Stimulated activated memory B cell treated with anti-CD40 and anti-IgM and Interleukin-4, amounts not matched to agents 10 μg/mL and 1 μg/mL and 100 μg/mL, for 72 hours (primary cell): ENCODE data around the gene TADA3.

ENCODE experiments used
- ATAC-seq: fragments of 150-1000 bp; cut with Tn5 transposase; 2 replicates; pipeline ENCODE4 v1.10.0; 2021
- H3K27ac Mint-ChIP-seq: one replicate; pipeline ENCODE4 v1.8.0; 2022; ENCODE audit warnings: mild to moderate bottlenecking, mixed read lengths
- H3K27me3 Mint-ChIP-seq: one replicate; pipeline ENCODE4 v1.8.0; 2022; ENCODE audit warnings: mixed read lengths
- H3K36me3 Mint-ChIP-seq: one replicate; pipeline ENCODE4 v1.8.0; 2022; ENCODE audit warnings: mixed read lengths
- H3K4me1 Mint-ChIP-seq: one replicate; pipeline ENCODE4 v1.8.0; 2022; ENCODE audit warnings: mixed read lengths
- H3K4me3 Mint-ChIP-seq: one replicate; pipeline ENCODE4 v1.8.0; 2022; ENCODE audit warnings: mild to moderate bottlenecking, moderate library complexity, mixed read lengths
- H3K9me3 Mint-ChIP-seq: one replicate; pipeline ENCODE4 v1.8.0; 2022; ENCODE audit warnings: mixed read lengths

The TADA3 gene

GRCh38 chr3:9817436-9817835 lies 25.2 kb upstream of the TADA3 start:
- Mint-ChIP-seq H3K27ac (no peak overlapping the region), H3K27me3 (no peaks in the 10 kb centered on the region), H3K4me1 (no peaks in the 10 kb centered on the region), H3K4me3 (no peak overlapping the region), H3K36me3 (peaks cover 35% of the 10 kb centered on the region), H3K9me3 (no peaks in the 10 kb centered on the region)
- ATAC-seq: no peak

GRCh38 chr3:9815986-9816385 lies 23.7 kb upstream of the TADA3 start:
- H3K27me3 Mint-ChIP-seq: no peaks in the 10 kb centered on the region
- no peak for ATAC-seq
- H3K4me1 Mint-ChIP-seq: peaks cover 5% of the 10 kb centered on the region
- peak overlapping the region; percentile 4 for H3K27ac Mint-ChIP-seq
- H3K36me3 Mint-ChIP-seq: peaks cover 40% of the 10 kb centered on the region
- no peak overlapping the region for H3K4me3 Mint-ChIP-seq
- no peaks in the 10 kb centered on the region for H3K9me3 Mint-ChIP-seq

GRCh38 chr3:9812870-9813483 lies 20.7 kb upstream of the TADA3 start:
- ATAC-seq: no peak
- peaks cover 28% of the 10 kb centered on the region for H3K4me1 Mint-ChIP-seq
- no peaks in the 10 kb centered on the region for H3K27me3 Mint-ChIP-seq
- H3K27ac Mint-ChIP-seq: no peak overlapping the region
- H3K9me3 Mint-ChIP-seq: no peaks in the 10 kb centered on the region
- H3K4me3 Mint-ChIP-seq: no peak overlapping the region
- peaks cover 31% of the 10 kb centered on the region for H3K36me3 Mint-ChIP-seq

GRCh38 chr3:9810846-9811245 lies 18.6 kb upstream of the TADA3 start:
- Mint-ChIP-seq H3K27me3 (no peaks in the 10 kb centered on the region), H3K36me3 (peaks cover 41% of the 10 kb centered on the region), H3K27ac (peak overlapping the region; percentile 94), H3K9me3 (no peaks in the 10 kb centered on the region), H3K4me1 (peaks cover 47% of the 10 kb centered on the region), H3K4me3 (peak overlapping the region; percentile 90)
- ATAC-seq: no peak

GRCh38 chr3:9810433-9810770 lies 18.1 kb upstream of the TADA3 start:
- Mint-ChIP-seq H3K4me1 (peaks cover 50% of the 10 kb centered on the region), H3K27ac (peak overlapping the region; percentile 94)

GRCh38 chr3:9809615-9810432 lies 17.6 kb upstream of the TADA3 start, which contains the start of gene TTLL3:
Gene TTLL3 (plus strand): TSS chr3:9810262. CDS start chr3:9810662, 400 bp downstream.
- H3K27me3 Mint-ChIP-seq: no peaks in the 10 kb centered on the region
- H3K4me3 Mint-ChIP-seq: peak within 1 kb of the TSS; percentile 90
- peaks cover 52% of the 10 kb centered on the region for H3K36me3 Mint-ChIP-seq
- H3K4me1 Mint-ChIP-seq: peaks cover 50% of the 10 kb centered on the region
- H3K27ac Mint-ChIP-seq: peak within 1 kb of the TSS; percentile 94
- peak; percentile 75 for ATAC-seq
- no peaks in the 10 kb centered on the region for H3K9me3 Mint-ChIP-seq

More at GRCh38 chr3:9810433-9810770, 18.1 kb upstream of the TADA3 start:
- ATAC-seq: no peak
- Mint-ChIP-seq H3K27me3 (no peaks in the 10 kb centered on the region), H3K36me3 (peaks cover 46% of the 10 kb centered on the region), H3K9me3 (no peaks in the 10 kb centered on the region), H3K4me3 (peak overlapping the region; percentile 90)

GRCh38 chr3:9809239-9809614 lies 17.0 kb upstream of the TADA3 start:
- H3K36me3 Mint-ChIP-seq: peaks cover 58% of the 10 kb centered on the region
- no peaks in the 10 kb centered on the region for H3K9me3 Mint-ChIP-seq
- H3K27ac Mint-ChIP-seq: peak overlapping the region; percentile 94
- H3K4me3 Mint-ChIP-seq: peak overlapping the region; percentile 90
- H3K4me1 Mint-ChIP-seq: peaks cover 53% of the 10 kb centered on the region
- H3K27me3 Mint-ChIP-seq: no peaks in the 10 kb centered on the region
- peak; percentile 53 for ATAC-seq

GRCh38 chr3:9808345-9809037 lies 16.2 kb upstream of the TADA3 start:
- peak; percentile 79 for ATAC-seq
- Mint-ChIP-seq H3K4me3 (no peak overlapping the region), H3K9me3 (no peaks in the 10 kb centered on the region), H3K27ac (peak overlapping the region; percentile 94), H3K4me1 (peaks cover 61% of the 10 kb centered on the region), H3K27me3 (no peaks in the 10 kb centered on the region), H3K36me3 (peaks cover 62% of the 10 kb centered on the region)

GRCh38 chr3:9807981-9808344 lies 15.7 kb upstream of the TADA3 start:
- no peaks in the 10 kb centered on the region for H3K27me3 Mint-ChIP-seq
- peak overlapping the region; percentile 94 for H3K27ac Mint-ChIP-seq
- no peak for ATAC-seq
- H3K9me3 Mint-ChIP-seq: no peaks in the 10 kb centered on the region
- H3K4me3 Mint-ChIP-seq: no peak overlapping the region
- H3K4me1 Mint-ChIP-seq: peaks cover 66% of the 10 kb centered on the region
- H3K36me3 Mint-ChIP-seq: peaks cover 62% of the 10 kb centered on the region

GRCh38 chr3:9806688-9807589 lies 14.7 kb upstream of the TADA3 start:
- Mint-ChIP-seq H3K36me3 (peaks cover 64% of the 10 kb centered on the region), H3K27me3 (no peaks in the 10 kb centered on the region), H3K9me3 (no peaks in the 10 kb centered on the region), H3K4me1 (peaks cover 68% of the 10 kb centered on the region), H3K4me3 (no peak overlapping the region), H3K27ac (peak overlapping the region; percentile 7)
- ATAC-seq: no peak

- peaks cover 65% of the 10 kb centered on the region for H3K4me1 Mint-ChIP-seq
- H3K4me3 Mint-ChIP-seq: no peak overlapping the region
- no peaks in the 10 kb centered on the region for H3K9me3 Mint-ChIP-seq
- no peak for ATAC-seq
- H3K27ac Mint-ChIP-seq: peak overlapping the region; percentile 7
- no peaks in the 10 kb centered on the region for H3K27me3 Mint-ChIP-seq
- peaks cover 56% of the 10 kb centered on the region for H3K36me3 Mint-ChIP-seq
Measured at GRCh38 chr3:9806137-9806536, 13.9 kb upstream of the TADA3 start.

- Mint-ChIP-seq H3K27ac (peak overlapping the region; percentile 7), H3K36me3 (peaks cover 53% of the 10 kb centered on the region), H3K9me3 (no peaks in the 10 kb centered on the region), H3K4me3 (no peak overlapping the region), H3K27me3 (no peaks in the 10 kb centered on the region), H3K4me1 (peaks cover 58% of the 10 kb centered on the region)
- no peak for ATAC-seq
Measured at GRCh38 chr3:9804996-9805395, 12.7 kb upstream of the TADA3 start.

- Mint-ChIP-seq H3K36me3 (peaks cover 51% of the 10 kb centered on the region), H3K4me3 (no peak overlapping the region), H3K4me1 (peaks cover 45% of the 10 kb centered on the region), H3K9me3 (no peaks in the 10 kb centered on the region), H3K27ac (peak overlapping the region; percentile 72), H3K27me3 (no peaks in the 10 kb centered on the region)
- no peak for ATAC-seq
Measured at GRCh38 chr3:9803494-9803893, 11.2 kb upstream of the TADA3 start.

- no peaks in the 10 kb centered on the region for H3K27me3 Mint-ChIP-seq
- no peak overlapping the region for H3K27ac Mint-ChIP-seq
- H3K4me1 Mint-ChIP-seq: peaks cover 44% of the 10 kb centered on the region
- no peaks in the 10 kb centered on the region for H3K9me3 Mint-ChIP-seq
- no peak for ATAC-seq
- H3K36me3 Mint-ChIP-seq: peaks cover 57% of the 10 kb centered on the region
- H3K4me3 Mint-ChIP-seq: no peak overlapping the region
Measured at GRCh38 chr3:9800529-9800928, 8.3 kb upstream of the TADA3 start.
